Daoy (cell line): ENCODE results near the gene SMPDL3B. TPM values are rescaled to one million over a fixed set of nuclear protein-coding genes. Genes with fewer than 3 reads are reported as not detected.
"Not testable (repeated sequence)": the region's sequence is repeated elsewhere in the genome, so short reads cannot be mapped to it uniquely, and the experiment has no call there.

Experiments used
- DNase-seq: peaks from one replicate; pipeline ENCODE4 v3.0.0-alpha.2; 2015; ENCODE audit warnings: low read depth
- total RNA-seq: library from RNA; depleted of rRNA; stranded (reverse); fragments of >200 nt; shearing (Covaris generic); gene quantifications from 2 replicates; pipeline ENCODE4 v1.2.3, GENCODE V29; 2014; rRNA removed

SMPDL3B gene
- total RNA-seq, 1 experiment from 2014 or later = 0.86 TPM

DNA sequence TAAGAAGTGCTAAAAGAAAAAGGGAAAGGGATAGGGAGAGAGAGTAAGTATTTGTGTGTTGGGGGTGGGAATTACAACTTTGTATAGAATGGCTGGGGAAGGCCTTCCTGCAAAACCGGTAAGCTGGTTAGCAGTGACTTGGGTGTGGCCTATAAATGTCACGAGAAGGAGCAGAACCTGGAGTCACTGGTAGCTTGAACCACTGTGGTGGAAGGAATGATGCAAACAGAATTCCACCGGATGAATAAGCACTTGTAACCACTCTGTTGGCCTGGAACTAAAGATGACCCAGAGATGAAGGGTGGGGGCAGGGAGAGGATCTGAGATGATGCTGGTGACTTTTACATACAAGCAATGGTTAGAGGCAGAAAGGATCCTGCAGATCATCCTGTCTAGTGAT lies 33.9 kb downstream of the SMPDL3B start:
- peak; percentile 76 for DNase-seq

DNA sequence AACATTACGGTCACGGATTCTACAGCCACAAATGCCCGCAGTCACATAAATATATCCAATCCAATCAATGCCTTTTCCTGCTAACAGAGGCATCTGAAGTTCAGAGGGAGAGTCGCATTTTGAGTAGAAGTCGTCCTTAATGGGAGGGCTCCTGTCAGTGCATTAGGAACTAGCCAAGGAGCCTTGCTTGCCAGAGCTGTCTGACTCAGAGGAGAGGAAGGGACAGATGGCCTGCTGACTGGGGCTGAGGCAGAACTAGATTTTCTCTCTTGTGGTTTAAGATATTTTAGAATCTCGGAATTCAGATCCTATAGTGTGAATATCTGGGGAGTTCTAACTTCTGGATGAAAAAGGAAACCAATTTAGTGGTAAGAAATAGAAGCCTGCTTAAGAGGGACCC lies 35.6 kb downstream of the SMPDL3B start:
- no peak for DNase-seq

DNA sequence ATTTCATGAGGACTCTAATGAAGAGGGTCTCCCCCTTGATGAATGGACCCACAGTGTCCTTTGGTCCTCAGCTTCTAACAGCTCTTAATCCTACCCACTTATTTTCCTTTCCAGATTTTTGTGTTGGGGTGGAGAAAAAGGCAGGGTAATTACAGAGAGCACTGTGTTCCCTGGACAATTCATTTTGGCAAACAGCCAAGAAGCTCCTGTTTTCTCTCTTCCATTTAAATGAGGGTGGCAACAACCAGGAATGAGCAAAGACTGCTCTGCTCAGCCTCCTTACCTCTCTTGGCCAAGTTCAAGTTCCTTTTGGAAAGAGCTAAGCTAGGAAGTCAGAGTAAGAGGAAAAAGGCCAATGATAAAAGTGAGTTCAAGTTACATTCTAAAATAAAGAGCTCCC lies 36.9 kb downstream of the SMPDL3B start:
- DNase-seq = no peak

DNA sequence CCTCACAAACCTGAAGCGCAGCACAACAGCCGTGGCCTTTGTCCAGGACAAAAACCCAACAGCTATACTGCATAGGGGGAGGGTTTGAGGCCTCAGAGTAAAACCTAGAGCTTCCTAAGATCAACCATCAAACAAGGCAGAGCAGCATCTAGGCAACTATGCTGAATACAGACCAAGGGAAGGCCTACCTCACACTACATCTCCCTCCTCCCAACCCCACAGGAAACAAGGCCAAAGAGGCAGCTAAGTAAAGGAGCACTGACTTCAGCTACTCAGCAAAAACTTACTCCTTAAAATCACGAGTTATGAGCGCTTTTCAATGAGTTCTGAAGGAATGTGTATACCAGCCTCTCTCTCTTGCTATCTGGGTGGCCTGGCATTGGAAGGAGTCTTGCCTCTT lies 37.3 kb downstream of the SMPDL3B start:
- no peak for DNase-seq

DNA sequence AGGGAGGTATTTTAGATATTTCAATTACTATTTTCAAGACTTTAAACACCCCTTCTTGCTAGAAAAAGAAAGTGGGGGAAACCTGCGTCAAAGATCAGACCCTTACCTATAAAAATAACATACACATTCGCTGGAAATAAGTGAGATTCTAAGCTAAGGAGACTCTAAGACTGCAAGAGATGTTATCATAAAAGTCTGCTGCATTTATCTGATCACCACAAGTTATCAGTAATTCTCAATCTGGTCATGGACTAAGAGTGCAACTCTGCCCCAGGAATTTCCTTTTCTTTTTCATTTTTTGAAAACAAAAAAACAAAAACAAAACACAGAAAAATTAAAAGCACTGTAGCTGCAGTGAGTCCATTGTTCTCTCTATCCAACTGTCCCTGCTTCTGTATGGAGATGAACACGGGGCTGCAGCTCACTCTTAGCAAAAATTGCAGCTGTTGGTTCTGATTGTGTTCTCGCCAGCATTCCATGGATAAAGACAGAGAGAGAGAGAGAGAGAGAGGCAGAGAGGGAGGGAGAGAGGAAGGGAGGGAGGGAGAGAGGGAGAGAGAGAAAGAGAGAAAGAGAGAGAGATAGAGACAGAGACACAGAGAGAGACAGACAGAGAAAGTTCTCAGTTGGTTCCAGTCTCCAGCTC lies 39.1 kb downstream of the SMPDL3B start:
- no peak for DNase-seq

DNA sequence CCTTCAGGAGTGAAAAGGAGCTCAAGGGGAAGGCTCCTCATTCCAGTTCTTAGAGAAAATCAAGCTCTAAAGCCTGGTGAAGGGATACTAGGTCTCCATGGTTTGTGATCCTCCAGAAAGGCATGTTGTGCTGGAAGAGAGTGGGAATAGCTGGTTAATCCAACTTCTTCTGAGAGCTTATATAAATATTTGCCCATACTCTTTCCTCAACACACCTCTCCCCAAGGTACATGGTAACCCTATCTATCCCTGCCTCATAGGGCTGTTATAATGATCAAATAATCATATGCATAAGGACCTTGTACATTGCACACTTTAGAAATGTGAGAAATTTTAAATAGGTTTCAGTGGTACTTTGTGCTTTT lies 39.6 kb downstream of the SMPDL3B start:
- DNase-seq = no peak

GRCh38 chr1:27979151-27979858 lies 44.5 kb downstream of the SMPDL3B start:
- peak; percentile 31 for DNase-seq

DNA sequence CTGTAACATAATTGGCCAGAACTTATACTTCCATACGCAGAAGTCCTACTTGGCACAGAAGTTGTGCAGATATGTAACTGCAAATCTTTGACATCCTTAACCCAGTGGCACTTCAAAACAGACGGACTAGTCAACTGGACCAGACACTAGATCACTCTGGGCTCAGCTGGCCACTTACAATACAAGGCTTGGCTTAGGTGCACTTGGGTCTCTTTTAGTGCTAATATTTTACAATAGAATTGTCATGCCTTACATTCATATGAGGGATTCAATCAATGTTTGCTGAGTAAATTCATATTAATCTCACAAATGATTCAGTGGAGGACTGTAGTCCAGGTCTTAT lies 45.0 kb downstream of the SMPDL3B start:
- no peak for DNase-seq

DNA sequence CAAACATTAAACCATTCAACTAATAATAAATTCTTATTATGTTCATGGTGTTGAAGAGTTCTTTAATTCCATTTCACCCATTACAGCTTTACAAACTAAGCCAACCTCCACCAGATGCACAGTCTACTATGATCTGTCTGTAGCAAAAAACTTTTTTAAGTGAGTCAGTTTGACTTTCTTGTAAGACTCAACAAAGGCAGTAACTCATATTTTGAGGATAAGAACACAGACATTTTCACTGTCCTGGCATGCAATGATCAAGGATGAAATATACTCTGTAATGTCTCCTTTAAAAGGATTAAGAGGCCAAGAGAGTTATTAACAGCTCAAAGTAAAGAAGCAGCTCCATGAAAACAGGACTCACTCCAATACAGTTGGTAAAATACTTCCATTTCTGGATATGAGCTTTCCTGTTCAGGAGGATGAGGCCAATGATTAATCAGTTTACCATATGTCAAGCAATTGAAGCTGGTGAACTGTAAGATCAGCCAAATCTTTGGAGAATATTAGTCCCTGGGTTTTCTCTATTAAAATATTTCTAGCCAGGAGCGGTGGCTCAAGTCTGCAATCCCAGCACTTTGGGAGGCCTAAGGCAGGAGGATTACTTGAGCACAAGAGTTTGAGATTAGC lies 45.5 kb downstream of the SMPDL3B start:
- no peak for DNase-seq

DNA sequence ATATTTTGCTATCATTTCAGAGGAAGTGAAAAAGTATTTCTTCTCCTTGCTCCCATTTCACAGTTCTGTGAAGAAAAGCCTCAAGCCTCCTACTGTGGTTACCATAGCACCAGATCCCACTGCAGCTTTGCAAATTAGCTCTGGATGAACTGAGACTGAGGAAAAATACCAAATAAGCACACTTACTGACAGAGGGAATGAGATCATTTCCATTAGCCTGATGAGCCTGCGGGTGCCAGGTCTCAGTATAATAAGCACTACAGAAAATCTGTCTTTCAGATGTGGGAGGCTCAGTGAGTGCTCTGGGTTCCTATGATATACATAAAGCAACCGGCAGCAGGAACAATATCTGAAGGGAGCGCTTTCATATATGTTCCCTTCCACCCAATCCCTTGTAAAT lies 46.3 kb downstream of the SMPDL3B start:
- no peak for DNase-seq

GRCh38 chr1:27990920-27991537 lies 56.2 kb downstream of the SMPDL3B start:
- DNase-seq = no peak

DNA sequence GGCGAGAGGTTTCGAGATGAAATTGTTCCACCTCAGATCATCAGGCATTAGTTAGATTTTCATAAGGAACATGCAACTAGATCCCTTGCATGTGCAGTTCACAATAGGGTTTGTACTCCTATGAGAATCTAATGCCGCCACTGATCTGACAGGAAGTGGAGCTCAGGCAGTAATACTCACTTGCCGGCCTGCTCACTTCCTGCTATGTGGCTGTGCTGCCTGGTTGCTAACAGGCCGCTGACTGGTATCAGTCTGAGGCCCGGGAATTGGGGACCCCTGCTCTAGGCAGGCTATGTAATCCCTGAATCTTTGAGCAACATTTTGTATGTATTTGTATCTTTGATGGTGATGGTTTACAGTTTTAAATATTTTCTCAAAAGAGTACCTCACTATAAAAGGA lies 57.5 kb downstream of the SMPDL3B start:
- no peak for DNase-seq

DNA sequence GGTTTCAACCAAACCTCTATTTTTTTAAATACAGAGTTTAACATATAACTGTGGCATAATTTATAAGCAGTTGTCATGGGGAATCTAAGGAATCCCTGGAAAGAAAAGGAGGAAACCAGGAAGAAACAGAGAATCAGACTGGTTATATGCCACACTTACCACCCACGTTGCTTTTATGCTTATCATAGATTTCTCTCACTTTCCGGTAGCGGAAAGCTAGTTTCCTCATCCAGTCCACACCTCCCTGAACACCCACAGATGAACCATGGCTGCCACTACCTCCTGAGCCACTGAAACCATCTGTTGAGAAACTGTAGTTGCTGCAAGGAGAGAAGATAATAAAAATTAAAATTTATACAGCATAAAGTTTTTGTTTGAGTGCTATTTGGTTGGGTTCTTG lies 58.4 kb downstream of the SMPDL3B start:
- DNase-seq = no peak

DNA sequence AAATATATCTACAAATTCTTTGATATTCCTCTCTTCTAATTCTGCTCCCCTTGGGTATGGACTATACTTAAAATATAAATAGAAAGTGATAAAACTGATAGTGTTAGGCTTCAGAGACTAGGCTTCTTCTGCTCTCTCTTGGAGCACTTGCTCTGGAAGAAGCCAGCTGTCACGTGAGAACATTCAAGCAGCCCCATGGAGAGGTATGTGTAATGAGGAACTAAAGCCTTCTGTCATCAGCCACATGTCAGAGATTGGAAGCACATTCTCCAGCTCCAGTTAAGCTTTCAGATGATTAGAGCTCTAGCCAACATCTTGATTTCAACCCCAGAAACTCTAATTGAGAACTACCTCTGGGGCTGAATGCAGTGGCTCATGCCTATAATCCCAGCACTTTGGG lies 59.3 kb downstream of the SMPDL3B start:
- no peak for DNase-seq

- not testable (repeated sequence) for DNase-seq
These were observed 59.7 kb downstream of the SMPDL3B start for GRCh38 chr1:27994526-27994925.

DNA sequence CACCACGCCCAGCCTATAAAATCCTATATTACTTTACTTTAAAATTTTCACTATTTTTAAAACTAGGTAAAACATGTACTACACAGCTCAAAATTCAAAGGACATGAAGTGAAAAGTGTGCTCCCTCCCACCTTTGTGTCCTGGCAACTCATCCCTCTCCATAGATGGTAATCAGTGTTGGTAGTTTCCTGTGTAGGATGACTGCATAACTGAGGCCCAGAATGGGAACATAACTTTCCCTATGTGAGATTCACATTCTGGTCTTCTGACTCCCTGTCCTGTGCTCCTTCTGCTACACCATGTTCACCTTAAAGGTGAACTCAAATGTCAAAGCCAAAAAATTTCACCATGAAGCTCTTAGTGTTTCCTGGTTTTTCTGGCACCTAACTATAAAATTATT lies 64.3 kb downstream of the SMPDL3B start:
- no peak for DNase-seq

DNA sequence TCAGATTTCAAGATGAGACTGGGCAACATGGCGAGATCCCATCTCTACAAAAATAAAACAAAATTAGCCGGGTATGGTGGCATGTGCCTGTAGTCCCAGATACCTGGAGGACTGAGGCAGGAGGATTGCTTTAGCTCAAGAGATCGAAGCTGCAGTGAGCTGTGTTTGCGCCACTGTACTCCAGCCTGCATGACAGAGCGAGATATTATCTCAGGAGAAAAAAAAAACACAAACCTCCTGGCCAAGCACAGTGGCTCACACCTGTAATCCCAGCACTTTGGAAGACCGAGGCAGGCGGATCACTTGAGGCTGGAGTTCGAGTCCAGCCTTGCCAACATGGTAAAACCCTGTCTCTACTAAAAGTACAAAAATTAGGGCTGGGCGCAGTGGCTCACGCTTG lies 67.8 kb downstream of the SMPDL3B start:
- DNase-seq = no peak

GRCh38 chr1:28003117-28003516 lies 68.3 kb downstream of the SMPDL3B start:
- not testable (repeated sequence) for DNase-seq

Other genes with a start within 250 kb of the SMPDL3B start
- gene FAM76A, start 209.0 kb upstream of the SMPDL3B start, total RNA-seq = 7.9 and 8.9 TPM in 2 replicates
- 36.8 and 38.7 TPM in 2 replicates for gene STX12, start 161.8 kb upstream of the SMPDL3B start, total RNA-seq
- gene PPP1R8, start 104.2 kb upstream of the SMPDL3B start, total RNA-seq = 53.6 and 60.0 TPM in 2 replicates
- 1.8 and 4.3 TPM in 2 replicates for gene THEMIS2, start 62.5 kb upstream of the SMPDL3B start, total RNA-seq
- 130 and 131 TPM in 2 replicates for gene RPA2, start 20.4 kb upstream of the SMPDL3B start, total RNA-seq
- 1.7 and 2.2 TPM in 2 replicates for gene XKR8, start 25.0 kb downstream of the SMPDL3B start, total RNA-seq
- 17.6 and 20.5 TPM in 2 replicates for gene EYA3, start 153.6 kb downstream of the SMPDL3B start, total RNA-seq
- 0.17 and 0.89 TPM in 2 replicates for gene PTAFR, start 241.7 kb downstream of the SMPDL3B start, total RNA-seq